OCI-M2 (cell line): ENCODE measurements around the gene CYP11A1.

Experiments
- DNase-seq: peaks from one replicate; lab custom pipeline; 2025; ENCODE audit not compliant: unreplicated experiment; lab: John Stamatoyannopoulos, UW

Gene CYP11A1

GRCh38 chr15:74350295-74351275, 16.9 kb downstream of the CYP11A1 start:
- DNase-seq = no peak

GRCh38 chr15:74349241-74349778, 18.1 kb downstream of the CYP11A1 start:
- DNase-seq = no peak

- no peak for DNase-seq
These were observed 19.6 kb downstream of the CYP11A1 start for GRCh38 chr15:74347757-74348250.

- no peak for DNase-seq
These were observed 22.4 kb downstream of the CYP11A1 start for GRCh38 chr15:74345051-74345450.

GRCh38 chr15:74343797-74344127, 23.7 kb downstream of the CYP11A1 start:
- no peak for DNase-seq

GRCh38 chr15:74343127-74343796, 24.2 kb downstream of the CYP11A1 start:
- no peak for DNase-seq

- DNase-seq = no peak
These were observed 27.3 kb downstream of the CYP11A1 start for GRCh38 chr15:74340150-74340549.

- no peak for DNase-seq
These were observed 28.1 kb downstream of the CYP11A1 start for GRCh38 chr15:74339371-74339770.

- no peak for DNase-seq
These were observed 28.8 kb downstream of the CYP11A1 start for GRCh38 chr15:74338676-74339075.

GRCh38 chr15:74337607-74338211, 29.7 kb downstream of the CYP11A1 start:
- DNase-seq = no peak

GRCh38 chr15:74337146-74337545, 30.3 kb downstream of the CYP11A1 start:
- no peak for DNase-seq

- DNase-seq = no peak
These were observed 31.1 kb downstream of the CYP11A1 start for GRCh38 chr15:74336061-74337005.

- DNase-seq = no peak
These were observed 32.0 kb downstream of the CYP11A1 start for GRCh38 chr15:74335396-74335795.

GRCh38 chr15:74334127-74334526, 33.3 kb downstream of the CYP11A1 start:
- no peak for DNase-seq

- DNase-seq = no peak
These were observed 33.8 kb downstream of the CYP11A1 start for GRCh38 chr15:74333662-74334061.

- no peak for DNase-seq
These were observed 34.4 kb downstream of the CYP11A1 start for GRCh38 chr15:74333093-74333492.

GRCh38 chr15:74332611-74333010, 34.8 kb downstream of the CYP11A1 start:
- no peak for DNase-seq

GRCh38 chr15:74332011-74332410, 35.4 kb downstream of the CYP11A1 start:
- DNase-seq = no peak

- DNase-seq = no peak
These were observed 36.5 kb downstream of the CYP11A1 start for GRCh38 chr15:74330861-74331408.
